NCI-H2029 treated with DMSO at 0.1 percent for 48 hours (cell line): ENCODE measurements around the gene KATNAL1.
"Not testable (repeated sequence)": the region's sequence is repeated elsewhere in the genome, so short reads cannot be mapped to it uniquely, and the experiment has no call there.

Source experiments
- DNase-seq: peaks from one replicate; lab custom pipeline; 2025; lab: John Stamatoyannopoulos, UW

KATNAL1 gene

GRCh38 chr13:30292325-30292724, 15.0 kb downstream of the KATNAL1 start:
- no peak for DNase-seq

GRCh38 chr13:30290812-30291436, 16.4 kb downstream of the KATNAL1 start:
- no peak for DNase-seq

GRCh38 chr13:30289533-30289932, 17.8 kb downstream of the KATNAL1 start:
- DNase-seq = no peak

GRCh38 chr13:30286059-30286458, 21.3 kb downstream of the KATNAL1 start:
- DNase-seq = not testable (repeated sequence)

GRCh38 chr13:30276178-30276577, 31.2 kb downstream of the KATNAL1 start:
- DNase-seq = no peak

GRCh38 chr13:30274083-30274482, 33.3 kb downstream of the KATNAL1 start:
- no peak for DNase-seq

GRCh38 chr13:30270035-30270434, 37.3 kb downstream of the KATNAL1 start:
- DNase-seq = not testable (repeated sequence)

GRCh38 chr13:30268673-30269072, 38.7 kb downstream of the KATNAL1 start:
- DNase-seq = no peak

- no peak for DNase-seq
These were observed 40.6 kb downstream of the KATNAL1 start for GRCh38 chr13:30266756-30267155.

GRCh38 chr13:30259149-30259733, 48.1 kb downstream of the KATNAL1 start:
- DNase-seq = not testable (repeated sequence)

- DNase-seq = no peak
These were observed 49.8 kb downstream of the KATNAL1 start for GRCh38 chr13:30257468-30258099.

GRCh38 chr13:30256713-30257467, 50.5 kb downstream of the KATNAL1 start:
- no peak for DNase-seq

GRCh38 chr13:30255696-30256095, 51.7 kb downstream of the KATNAL1 start:
- DNase-seq = no peak

GRCh38 chr13:30253830-30254229, 53.5 kb downstream of the KATNAL1 start:
- no peak for DNase-seq

GRCh38 chr13:30247406-30247805, 59.9 kb downstream of the KATNAL1 start:
- no peak for DNase-seq

- DNase-seq = no peak
These were observed 65.8 kb downstream of the KATNAL1 start for GRCh38 chr13:30241532-30241931.

GRCh38 chr13:30240608-30241007, 66.7 kb downstream of the KATNAL1 start:
- no peak for DNase-seq

GRCh38 chr13:30235216-30235615, 72.1 kb downstream of the KATNAL1 start:
- no peak for DNase-seq

- DNase-seq = no peak
These were observed 72.7 kb downstream of the KATNAL1 start for GRCh38 chr13:30234619-30235162.

- no peak for DNase-seq
These were observed 82.6 kb downstream of the KATNAL1 start for GRCh38 chr13:30224732-30225131.

GRCh38 chr13:30222254-30222653, 85.1 kb downstream of the KATNAL1 start:
- DNase-seq = no peak

- DNase-seq = no peak
These were observed 91.2 kb downstream of the KATNAL1 start for GRCh38 chr13:30216111-30216510.

- no peak for DNase-seq
These were observed 95.1 kb downstream of the KATNAL1 start for GRCh38 chr13:30212256-30212655.
